DLD1 (cell line): ENCODE results near the gene PATJ.

Experiments used
- in situ Hi-C: cut with HindIII; loops from 2 replicates; pipeline ENCODE4 v1.10.0; 2017; ENCODE audit warnings: low sequenced_read_pairs

PATJ gene

DNA sequence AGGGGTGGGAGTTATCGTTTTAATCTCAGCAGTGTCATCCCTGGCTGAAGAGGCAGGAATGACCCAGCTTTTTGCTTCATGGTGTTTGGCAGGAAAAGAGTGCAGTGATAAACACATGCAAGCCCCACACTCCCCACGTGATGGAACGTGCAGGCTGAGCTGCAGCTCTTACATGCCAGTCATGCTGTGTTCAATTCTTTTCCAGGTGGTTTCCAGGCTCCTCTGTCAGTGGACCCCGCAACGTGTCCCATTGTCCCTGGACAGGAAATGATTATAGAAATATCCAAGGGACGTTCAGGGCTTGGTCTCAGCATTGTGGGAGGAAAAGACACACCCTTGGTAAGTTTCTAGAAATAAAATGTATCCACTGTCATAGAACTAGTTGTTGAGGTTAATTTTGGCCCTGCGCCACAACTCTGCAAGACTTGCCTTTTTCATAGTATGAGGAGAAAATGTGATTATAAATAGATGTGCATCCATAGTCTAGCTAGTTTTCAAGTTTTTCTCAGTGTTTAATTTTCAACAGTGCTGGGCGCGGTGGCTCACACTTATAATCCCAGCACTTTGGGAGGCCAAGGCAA, 342.1 kb downstream of the PATJ start:
- in situ Hi-C loops = no loop called here

- in situ Hi-C loops = no loop called here
Measured at GRCh38 chr1:62088439-62088838, 346.2 kb downstream of the PATJ start.

DNA sequence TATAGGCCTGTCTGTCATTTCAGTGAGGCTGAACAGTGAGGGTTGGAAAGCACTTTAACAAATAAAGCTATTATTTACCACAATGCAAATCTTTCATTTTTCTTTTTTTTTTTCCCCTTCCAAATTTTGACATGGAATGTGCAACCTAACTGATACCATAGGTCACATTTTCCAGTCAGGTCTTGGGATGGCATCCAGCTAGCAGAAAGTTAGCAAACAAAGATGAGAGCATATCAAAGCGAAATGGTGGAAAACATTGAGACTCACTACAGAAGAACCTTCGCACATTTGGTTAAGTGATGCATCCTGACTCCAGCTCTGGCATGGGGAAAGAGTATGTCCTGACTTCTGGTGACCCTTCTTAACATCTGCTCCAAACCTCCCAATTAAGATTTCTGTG, 347.3 kb downstream of the PATJ start:
- in situ Hi-C loops = no loop called here

DNA sequence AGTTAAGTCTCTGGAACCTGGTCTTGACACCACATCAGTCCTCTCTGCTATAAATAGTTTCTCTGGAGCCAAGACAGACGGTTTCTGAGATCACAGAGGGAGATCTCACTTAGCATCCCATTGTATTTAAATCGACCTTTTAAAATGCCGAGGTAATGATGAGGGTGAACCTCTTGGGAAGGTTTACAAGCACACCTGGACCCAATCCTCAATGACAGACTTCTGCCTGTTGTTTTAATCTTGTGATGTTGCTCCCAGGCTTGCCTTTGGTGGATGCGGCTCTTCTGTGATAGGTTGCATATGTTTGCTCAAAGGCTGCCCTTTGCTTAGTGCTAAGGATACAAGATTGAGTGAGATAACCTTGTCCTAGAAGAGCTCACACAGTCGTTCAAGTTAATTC, 347.7 kb downstream of the PATJ start:
- in situ Hi-C loops = no loop called here

- in situ Hi-C loops = no loop called here
Measured at GRCh38 chr1:62092110-62092509, 349.8 kb downstream of the PATJ start.

- in situ Hi-C loops = no loop called here
Measured at GRCh38 chr1:62093261-62093660, 351.0 kb downstream of the PATJ start.

- in situ Hi-C loops = no loop called here
Measured at GRCh38 chr1:62097464-62097863, 355.2 kb downstream of the PATJ start.

GRCh38 chr1:62100442-62100841, 358.2 kb downstream of the PATJ start:
- in situ Hi-C loops = no loop called here

- in situ Hi-C loops = no loop called here
Measured at GRCh38 chr1:62103846-62104245, 361.6 kb downstream of the PATJ start.

DNA sequence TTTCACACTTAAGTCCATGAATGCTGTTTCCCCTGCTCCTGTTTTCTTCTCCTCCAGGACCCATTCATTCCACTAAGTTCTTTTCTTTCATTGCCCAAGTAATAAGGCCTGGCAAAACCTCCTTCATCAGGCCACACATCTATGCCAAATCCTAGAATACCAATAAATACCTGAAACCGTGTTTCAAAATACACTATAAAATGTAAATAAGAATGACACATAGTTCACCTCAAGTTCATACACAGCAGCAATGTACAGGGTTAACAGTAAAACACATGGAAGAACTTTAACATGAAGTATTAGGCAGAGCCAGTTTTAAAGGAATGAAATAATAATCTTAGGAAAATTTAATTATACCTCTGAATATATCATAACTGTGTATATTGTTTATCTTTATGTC, 365.6 kb downstream of the PATJ start:
- in situ Hi-C loops = no loop called here

DNA sequence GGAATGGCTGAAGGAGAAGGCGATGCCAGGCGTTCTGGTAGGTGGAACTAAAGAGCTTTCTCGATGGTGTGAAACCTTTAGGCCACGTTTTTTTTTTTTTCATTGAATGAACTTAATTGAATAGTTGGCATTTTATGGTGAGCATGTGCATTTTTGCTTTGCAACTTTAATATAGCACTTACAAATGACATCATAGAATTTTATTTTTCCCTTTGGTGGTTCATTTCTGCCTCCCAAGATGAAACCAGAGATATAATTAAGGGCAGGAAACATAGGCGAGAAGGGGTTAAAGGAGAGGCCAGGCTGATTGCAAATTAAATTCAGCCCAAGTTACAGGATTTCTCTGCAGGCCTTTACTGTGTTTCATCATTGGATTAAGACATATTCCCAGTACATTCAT, 366.8 kb downstream of the PATJ start:
- in situ Hi-C loops = no loop called here

DNA sequence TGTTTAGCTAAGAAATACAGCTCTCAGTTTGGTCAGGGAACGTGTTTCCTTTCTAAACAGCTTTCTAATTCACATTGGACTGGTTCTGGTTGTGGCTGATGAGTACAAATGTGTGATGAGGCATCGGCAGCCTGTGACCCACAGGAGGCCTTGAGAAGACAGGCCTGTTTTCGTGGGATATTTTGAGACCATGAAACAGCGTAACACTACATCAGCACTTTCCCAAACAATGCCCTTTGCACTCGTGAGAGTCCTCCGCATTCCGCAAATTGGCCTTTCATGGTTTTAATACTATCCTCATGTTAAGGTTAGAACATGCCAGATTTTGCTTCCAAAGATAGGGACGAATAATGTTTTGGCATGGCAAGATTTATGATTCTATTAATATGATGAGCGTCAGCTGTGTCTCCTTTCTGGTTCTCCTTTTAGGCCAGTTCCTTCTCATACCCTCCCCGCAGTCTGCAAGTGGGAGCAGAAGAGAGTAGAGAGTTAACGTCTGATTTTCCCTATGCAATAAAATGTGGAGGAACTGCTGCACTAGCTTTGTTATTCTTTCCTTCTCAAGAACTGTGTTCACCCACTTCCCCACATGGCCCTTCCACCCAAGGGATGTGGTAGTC, 368.0 kb downstream of the PATJ start:
- in situ Hi-C loops = no loop called here

DNA sequence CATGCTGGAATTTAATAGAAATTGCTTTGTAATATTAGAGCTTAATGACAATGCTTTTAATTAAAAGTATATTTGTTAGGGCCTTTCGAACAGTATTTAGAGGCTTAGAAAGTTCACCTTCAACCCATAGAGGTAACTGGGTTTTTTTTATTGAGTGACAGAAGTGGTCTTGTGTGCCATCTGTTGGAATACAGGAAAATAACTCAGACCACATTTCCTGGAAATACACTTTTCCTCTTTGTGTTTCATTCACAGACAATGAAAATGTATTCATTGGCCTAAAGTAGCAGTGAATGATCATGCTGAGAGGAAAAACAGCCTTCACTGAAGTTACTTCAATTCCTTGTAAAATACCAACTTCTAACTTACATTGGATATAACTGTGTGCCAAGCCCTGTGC, 368.8 kb downstream of the PATJ start:
- in situ Hi-C loops = no loop called here

DNA sequence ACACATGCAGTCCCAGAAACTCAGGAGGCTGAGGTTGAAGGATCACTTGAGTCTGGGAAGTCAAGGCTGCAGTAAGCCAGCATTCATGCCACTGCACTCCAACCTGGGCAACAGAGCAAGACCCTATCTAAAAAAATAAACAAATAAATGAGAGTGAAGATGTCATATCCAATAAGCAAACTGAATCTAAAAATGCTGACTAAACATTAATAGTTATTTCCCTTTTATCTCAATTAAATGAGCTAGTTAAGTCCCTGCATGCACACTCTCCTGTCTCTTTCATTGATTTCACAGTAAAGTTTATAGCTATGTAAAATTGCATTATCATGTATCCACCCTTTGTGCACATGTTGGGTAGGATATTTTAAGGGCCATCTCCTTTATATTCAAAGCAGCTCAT, 371.2 kb downstream of the PATJ start:
- in situ Hi-C loops = no loop called here

GRCh38 chr1:62117018-62117750, 374.9 kb downstream of the PATJ start:
- in situ Hi-C loops = no loop called here

DNA sequence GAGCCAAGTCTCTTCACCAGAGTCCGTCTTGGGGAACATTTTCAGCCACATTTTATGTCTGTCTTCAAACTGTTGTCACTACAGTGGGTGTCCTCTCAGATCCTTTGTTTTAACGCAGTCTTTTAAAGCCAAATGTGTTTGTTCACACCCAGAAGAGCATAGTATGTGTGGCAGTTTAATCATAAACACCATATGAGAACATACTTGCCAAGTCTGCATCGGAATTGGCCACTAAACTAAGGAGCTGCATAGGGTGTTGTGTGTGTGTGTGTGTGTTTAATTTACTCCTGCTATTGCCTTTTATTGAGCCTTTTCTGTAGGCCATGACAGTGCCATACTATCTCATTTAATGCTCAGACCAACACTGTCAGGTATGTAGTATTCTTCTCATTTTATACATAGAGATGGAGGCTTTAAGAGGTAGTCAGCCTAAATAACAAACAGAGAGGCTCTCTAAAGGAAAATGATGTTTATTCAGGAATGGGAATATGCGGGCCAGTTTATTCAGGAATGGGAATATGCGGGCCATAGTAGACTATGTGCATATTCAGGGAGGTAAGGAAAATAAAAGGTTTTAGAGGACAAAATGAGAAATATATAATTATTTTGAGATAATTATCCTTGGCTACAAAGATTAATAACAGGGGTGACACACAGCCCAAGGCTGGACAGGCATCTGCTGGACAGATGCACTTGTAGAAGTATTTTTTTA, 384.5 kb downstream of the PATJ start:
- in situ Hi-C loops = no loop called here

DNA sequence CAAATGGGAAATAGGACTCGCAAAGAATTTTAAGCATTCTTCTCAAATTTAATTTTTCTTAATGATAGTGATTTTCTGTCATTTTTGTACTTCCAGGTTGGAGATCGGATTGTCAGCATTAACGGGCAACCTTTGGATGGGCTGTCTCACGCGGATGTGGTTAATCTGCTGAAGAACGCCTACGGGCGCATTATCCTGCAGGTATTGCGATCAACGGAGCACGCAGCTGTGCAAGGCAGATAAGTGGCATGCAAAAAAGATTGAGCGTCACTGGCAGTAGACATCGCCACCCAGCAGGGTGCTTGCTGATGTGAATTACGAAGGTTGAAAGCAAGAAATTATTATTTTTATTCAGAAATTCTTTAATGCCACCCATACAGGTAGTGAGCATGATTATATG, 386.5 kb downstream of the PATJ start:
- in situ Hi-C loops = no loop called here

GRCh38 chr1:62131093-62131725, 388.9 kb downstream of the PATJ start:
- in situ Hi-C loops = no loop called here

- in situ Hi-C loops = no loop called here
Measured at GRCh38 chr1:62138029-62138428, 395.7 kb downstream of the PATJ start.

- in situ Hi-C loops = no loop called here
Measured at GRCh38 chr1:62139410-62139809, 397.1 kb downstream of the PATJ start.

DNA sequence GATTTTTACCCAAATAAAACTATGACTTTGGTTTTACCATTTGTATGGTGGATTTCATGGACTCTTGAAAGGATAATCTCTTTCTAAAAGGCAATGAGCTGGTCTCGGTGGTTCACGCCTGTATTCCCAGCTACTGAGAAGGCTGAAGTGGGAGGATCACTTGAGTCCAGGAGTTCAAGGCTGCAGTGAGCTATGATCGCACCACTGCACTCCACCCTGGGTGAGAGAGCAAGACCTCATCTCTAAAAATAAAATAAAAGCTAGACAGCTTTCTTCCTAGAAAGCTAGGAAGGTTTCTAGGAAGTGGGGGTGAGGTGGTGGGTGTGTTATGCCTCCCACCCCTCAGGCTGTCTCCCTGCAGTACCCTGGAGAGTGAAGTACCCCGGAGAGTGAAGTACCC, 398.4 kb downstream of the PATJ start:
- in situ Hi-C loops = no loop called here
